BLaER1 (cell line): ENCODE results near the gene CARMIL3.
"Not testable (repeated sequence)": the region's sequence is repeated elsewhere in the genome, so short reads cannot be mapped to it uniquely, and the experiment has no call there.

Experiments used
- H3K27ac ChIP-seq: shearing (Covaris generic); formaldehyde crosslinking; 2 replicates; pipeline ENCODE4 v1.8.1; 2022
- H3K27me3 ChIP-seq: shearing (Covaris generic); formaldehyde crosslinking; 2 replicates; pipeline ENCODE4 v1.8.1; 2022
- H3K36me3 ChIP-seq: shearing (Covaris generic); formaldehyde crosslinking; 2 replicates; pipeline ENCODE4 v1.8.1; 2022
- H3K4me1 ChIP-seq: shearing (Covaris generic); formaldehyde crosslinking; 2 replicates; pipeline ENCODE4 v1.8.1; 2022
- H3K4me2 ChIP-seq: shearing (Covaris generic); formaldehyde crosslinking; 2 replicates; pipeline ENCODE4 v1.8.1; 2022
- H3K4me3 ChIP-seq: shearing (Covaris generic); formaldehyde crosslinking; 2 replicates; pipeline ENCODE4 v1.8.1; 2022
- H3K9ac ChIP-seq: shearing (Covaris generic); formaldehyde crosslinking; 2 replicates; pipeline ENCODE4 v1.8.1; 2022
- H3K9me3 ChIP-seq: shearing (Covaris generic); formaldehyde crosslinking; 2 replicates; pipeline ENCODE4 v1.8.1; 2022
- H4K20me1 ChIP-seq: shearing (Covaris generic); formaldehyde crosslinking; 2 replicates; pipeline ENCODE4 v1.8.1; 2022
- Cebpa-rat ChIP-seq: shearing (Covaris generic); IDR thresholded peaks from 2 replicates; pipeline ENCODE4 v1.8.1; 2022

Gene CARMIL3

GRCh38 chr14:24096545-24097181 is 44.9 kb downstream of the CARMIL3 start:
- Histone ChIP-seq H3K4me1 (peaks cover 41% of the 10 kb centered on the region), H4K20me1 (no peaks in the 10 kb centered on the region)

GRCh38 chr14:24098229-24098926 is 46.6 kb downstream of the CARMIL3 start:
- H3K4me2 ChIP-seq = no peak overlapping the region
- no peaks in the 10 kb centered on the region for H4K20me1 ChIP-seq
- H3K27me3 ChIP-seq = no peaks in the 10 kb centered on the region
- H3K4me3 ChIP-seq = no peak overlapping the region
- H3K36me3 ChIP-seq = peaks cover 70% of the 10 kb centered on the region
- no peak for TF ChIP-seq Cebpa-rat
- H3K4me1 ChIP-seq = peaks cover 26% of the 10 kb centered on the region
- no peak overlapping the region for H3K27ac ChIP-seq
- no peak overlapping the region for H3K9ac ChIP-seq
- peaks cover 10% of the 10 kb centered on the region for H3K9me3 ChIP-seq

More at GRCh38 chr14:24096545-24097181, 44.9 kb downstream of the CARMIL3 start:
- Histone ChIP-seq H3K27ac (no peak overlapping the region), H3K9ac (no peak overlapping the region), H3K4me2 (peak overlapping the region; percentile 95; the same call in 1 of the 2 replicates), H3K4me3 (no peak overlapping the region), H3K9me3 (no peaks in the 10 kb centered on the region), H3K36me3 (peaks cover 53% of the 10 kb centered on the region), H3K27me3 (no peaks in the 10 kb centered on the region)
- TF ChIP-seq Cebpa-rat = no peak

GRCh38 chr14:24098927-24099813 is 47.4 kb downstream of the CARMIL3 start:
- no peak overlapping the region for H3K4me2 ChIP-seq
- TF ChIP-seq Cebpa-rat = no peak
- no peaks in the 10 kb centered on the region for H3K27me3 ChIP-seq
- H3K4me3 ChIP-seq = no peak overlapping the region
- H3K36me3 ChIP-seq = peaks cover 78% of the 10 kb centered on the region
- no peak overlapping the region for H3K9ac ChIP-seq
- H3K9me3 ChIP-seq = peaks cover 18% of the 10 kb centered on the region
- H3K27ac ChIP-seq = no peak overlapping the region
- H3K4me1 ChIP-seq = peaks cover 22% of the 10 kb centered on the region
- H4K20me1 ChIP-seq = no peaks in the 10 kb centered on the region

GRCh38 chr14:24100197-24100981 is 48.6 kb downstream of the CARMIL3 start:
- no peak overlapping the region for H3K27ac ChIP-seq
- peaks cover 17% of the 10 kb centered on the region for H3K4me1 ChIP-seq
- TF ChIP-seq Cebpa-rat = no peak
- H3K27me3 ChIP-seq = no peaks in the 10 kb centered on the region
- no peaks in the 10 kb centered on the region for H4K20me1 ChIP-seq
- peaks cover 29% of the 10 kb centered on the region for H3K9me3 ChIP-seq
- no peak overlapping the region for H3K9ac ChIP-seq
- H3K36me3 ChIP-seq = peaks cover 91% of the 10 kb centered on the region
- H3K4me2 ChIP-seq = no peak overlapping the region
- no peak overlapping the region for H3K4me3 ChIP-seq

GRCh38 chr14:24100982-24101494 is 49.2 kb downstream of the CARMIL3 start:
- peaks cover 91% of the 10 kb centered on the region for H3K36me3 ChIP-seq
- no peak overlapping the region for H3K27ac ChIP-seq
- no peak for TF ChIP-seq Cebpa-rat
- H3K4me3 ChIP-seq = no peak overlapping the region
- H3K4me1 ChIP-seq = peaks cover 10% of the 10 kb centered on the region
- no peak overlapping the region for H3K9ac ChIP-seq
- H3K9me3 ChIP-seq = peaks cover 29% of the 10 kb centered on the region
- H4K20me1 ChIP-seq = no peaks in the 10 kb centered on the region
- H3K4me2 ChIP-seq = no peak overlapping the region
- H3K27me3 ChIP-seq = no peaks in the 10 kb centered on the region

GRCh38 chr14:24102357-24103048 is 50.7 kb downstream of the CARMIL3 start:
- Histone ChIP-seq H4K20me1 (no peaks in the 10 kb centered on the region), H3K27me3 (no peaks in the 10 kb centered on the region), H3K27ac (no peak overlapping the region), H3K4me1 (no peaks in the 10 kb centered on the region), H3K9ac (no peak overlapping the region), H3K4me3 (no peak overlapping the region), H3K9me3 (peaks cover 29% of the 10 kb centered on the region), H3K4me2 (no peak overlapping the region), H3K36me3 (peaks cover 80% of the 10 kb centered on the region)
- no peak for TF ChIP-seq Cebpa-rat

- Histone ChIP-seq H3K27ac (no peak overlapping the region), H3K4me2 (no peak overlapping the region), H3K4me1 (peaks cover 2% of the 10 kb centered on the region), H3K4me3 (no peak overlapping the region), H3K36me3 (peaks cover 70% of the 10 kb centered on the region), H3K9ac (no peak overlapping the region), H4K20me1 (no peaks in the 10 kb centered on the region), H3K27me3 (no peaks in the 10 kb centered on the region), H3K9me3 (peaks cover 29% of the 10 kb centered on the region)
- TF ChIP-seq Cebpa-rat = no peak
Observed at GRCh38 chr14:24103451-24103850, 51.6 kb downstream of the CARMIL3 start.

GRCh38 chr14:24105609-24106239 is 53.9 kb downstream of the CARMIL3 start:
- not testable (repeated sequence) for H3K9ac ChIP-seq, H3K27ac ChIP-seq, H3K27me3 ChIP-seq, H3K4me2 ChIP-seq, H3K4me3 ChIP-seq, H4K20me1 ChIP-seq
- peaks cover 29% of the 10 kb centered on the region for H3K9me3 ChIP-seq
- H3K36me3 ChIP-seq = peaks cover 48% of the 10 kb centered on the region
- peaks cover 20% of the 10 kb centered on the region for H3K4me1 ChIP-seq
